ENCODE measurements around the gene PPP3R1. TPM values are rescaled to one million over a fixed set of nuclear protein-coding genes. Genes with fewer than 3 reads are reported as not detected.

Gene PPP3R1
- total RNA-seq, 1 experiment from 2014 or later, result 74.2 TPM

DNA sequence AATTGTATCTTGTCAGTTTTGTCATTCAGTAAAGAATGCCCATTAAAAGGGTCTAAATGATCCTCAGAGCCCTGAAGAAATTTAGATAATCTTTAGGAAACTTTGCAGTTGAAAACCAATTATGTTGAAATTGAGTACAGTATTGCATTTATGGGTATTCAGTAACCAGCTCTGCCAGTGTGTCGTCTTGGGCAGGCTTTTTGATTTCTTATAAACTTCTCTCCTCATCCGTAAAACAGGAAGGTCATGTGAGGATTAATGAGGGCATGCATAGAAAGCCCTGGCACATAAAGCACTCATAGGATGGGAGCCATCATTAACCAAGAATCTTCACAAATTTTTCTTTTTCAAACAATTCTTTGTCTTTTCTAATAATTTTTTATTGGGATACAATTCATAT lies 79.8 kb downstream of the PPP3R1 start:
- Histone ChIP-seq H3K79me1 (ENCODE audit: insufficient read depth, low read depth, low read length, poor library complexity, severe bottlenecking) (no peaks in the 10 kb centered on the region), H2AFZ (ENCODE audit: low read length) (no peak overlapping the region), H3K4me1 (ENCODE audit: insufficient read depth, low read length) (no peaks in the 10 kb centered on the region), H3K79me2 (ENCODE audit: insufficient read depth, low read length) (no peaks in the 10 kb centered on the region), H3K14ac (ENCODE audit: insufficient read depth, low read length) (no peak overlapping the region), H3K9me3 (ENCODE audit: control insufficient read depth, low read depth, low read length) (no peaks in the 10 kb centered on the region), H4K91ac (ENCODE audit: insufficient read length, low read depth, low read length) (no peak overlapping the region), H3K9ac (ENCODE audit: extremely low read depth, insufficient read length, low read length) (no peak overlapping the region), H3K27me3 (ENCODE audit: insufficient read depth, low read length) (no peaks in the 10 kb centered on the region), H2BK5ac (ENCODE audit: insufficient read length, low read length) (no peak overlapping the region), H3K4ac (ENCODE audit: low read depth, low read length) (no peak overlapping the region), H3K23me2 (ENCODE audit: insufficient read length, low read depth, low read length, poor library complexity, severe bottlenecking) (no peaks in the 10 kb centered on the region), H2BK12ac (ENCODE audit: insufficient read length, low read depth, low read length) (no peak overlapping the region), H3T11ph (ENCODE audit: low read length) (no peak overlapping the region), H3K18ac (ENCODE audit: insufficient read length, low read depth, low read length) (no peak overlapping the region), H2BK120ac (ENCODE audit: low read depth, low read length, poor library complexity, severe bottlenecking) (no peak overlapping the region), H2AK5ac (ENCODE audit: insufficient read length, low read length) (no peak overlapping the region), H3K56ac (ENCODE audit: insufficient read length, low read depth, low read length) (no peak overlapping the region), H2BK20ac (ENCODE audit: low read depth, low read length, poor library complexity, severe bottlenecking) (no peak overlapping the region), H3K23ac (ENCODE audit: insufficient read length, low read depth, low read length) (no peak overlapping the region), H2BK15ac (ENCODE audit: low read depth, low read length) (no peak overlapping the region), H4K8ac (replicated peaks; ENCODE audit: insufficient read length, low read depth, low read length) (no peak overlapping the region), H4K5ac (ENCODE audit: insufficient read length, low read depth, low read length) (no peak overlapping the region), H3K4me2 (ENCODE audit: insufficient read depth, insufficient read length, low read length) (no peak overlapping the region), H3K27ac (ENCODE audit: insufficient read length, low read depth, low read length) (no peak overlapping the region), H4K20me1 (ENCODE audit: control insufficient read depth, insufficient read depth, insufficient read length) (peaks cover 2% of the 10 kb centered on the region)
- no CpG with 5 or more reads among the region's 2 CpGs for WGBS (ENCODE audit: extremely low coverage, insufficient read length, low lambda C conversion rate)
- TF ChIP-seq, protein P1, sequence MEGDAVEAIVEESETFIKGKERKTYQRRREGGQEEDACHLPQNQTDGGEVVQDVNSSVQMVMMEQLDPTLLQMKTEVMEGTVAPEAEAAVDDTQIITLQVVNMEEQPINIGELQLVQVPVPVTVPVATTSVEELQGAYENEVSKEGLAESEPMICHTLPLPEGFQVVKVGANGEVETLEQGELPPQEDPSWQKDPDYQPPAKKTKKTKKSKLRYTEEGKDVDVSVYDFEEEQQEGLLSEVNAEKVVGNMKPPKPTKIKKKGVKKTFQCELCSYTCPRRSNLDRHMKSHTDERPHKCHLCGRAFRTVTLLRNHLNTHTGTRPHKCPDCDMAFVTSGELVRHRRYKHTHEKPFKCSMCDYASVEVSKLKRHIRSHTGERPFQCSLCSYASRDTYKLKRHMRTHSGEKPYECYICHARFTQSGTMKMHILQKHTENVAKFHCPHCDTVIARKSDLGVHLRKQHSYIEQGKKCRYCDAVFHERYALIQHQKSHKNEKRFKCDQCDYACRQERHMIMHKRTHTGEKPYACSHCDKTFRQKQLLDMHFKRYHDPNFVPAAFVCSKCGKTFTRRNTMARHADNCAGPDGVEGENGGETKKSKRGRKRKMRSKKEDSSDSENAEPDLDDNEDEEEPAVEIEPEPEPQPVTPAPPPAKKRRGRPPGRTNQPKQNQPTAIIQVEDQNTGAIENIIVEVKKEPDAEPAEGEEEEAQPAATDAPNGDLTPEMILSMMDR (conservative IDR thresholded peaks at IDR 0.05), result no peak
- no peaks in the 10 kb centered on the region for H3K9me3 Mint-ChIP-seq
- peaks cover 11 to 48% (median 20%) of the 10 kb centered on the region in 3 experiments; a peak in 6 of 7 replicates for H3K36me3 Mint-ChIP-seq (ENCODE audit: insufficient read depth in 1 of 3, low read depth in 3 of 3)
- no peak overlapping the region for H3K27ac Mint-ChIP-seq
- H3K4me3 Mint-ChIP-seq, result no peak overlapping the region
- no peaks in the 10 kb centered on the region for H3K27me3 Mint-ChIP-seq (ENCODE audit: low read depth)
- no peak for DNase-seq
- H3K4me1 Mint-ChIP-seq, result no peaks in the 10 kb centered on the region

All from H9 (cell line).